Measurements from ENCODE around the gene TFCP2L1.
"Not testable (repeated sequence)": the region's sequence is repeated elsewhere in the genome, so short reads cannot be mapped to it uniquely, and the experiment has no call there.

Gene TFCP2L1

GRCh38 chr2:121284463-121285449, at the start of gene TFCP2L1:
TSS of gene TFCP2L1 (minus strand) at chr2:121285202. CDS start at chr2:121285109, 93 bp downstream.
- DNase-seq = peak in 1 of 2 experiments; percentile 37

- no peak for DNase-seq
These were observed 49.0 kb upstream of the TFCP2L1 start for GRCh38 chr2:121333834-121334558.

- no peak for DNase-seq
These were observed 48.2 kb upstream of the TFCP2L1 start for GRCh38 chr2:121333231-121333630.

GRCh38 chr2:121331324-121331723, 46.3 kb upstream of the TFCP2L1 start:
- not testable (repeated sequence) for DNase-seq

GRCh38 chr2:121330921-121331320, 45.9 kb upstream of the TFCP2L1 start:
- DNase-seq = no peak

DNA sequence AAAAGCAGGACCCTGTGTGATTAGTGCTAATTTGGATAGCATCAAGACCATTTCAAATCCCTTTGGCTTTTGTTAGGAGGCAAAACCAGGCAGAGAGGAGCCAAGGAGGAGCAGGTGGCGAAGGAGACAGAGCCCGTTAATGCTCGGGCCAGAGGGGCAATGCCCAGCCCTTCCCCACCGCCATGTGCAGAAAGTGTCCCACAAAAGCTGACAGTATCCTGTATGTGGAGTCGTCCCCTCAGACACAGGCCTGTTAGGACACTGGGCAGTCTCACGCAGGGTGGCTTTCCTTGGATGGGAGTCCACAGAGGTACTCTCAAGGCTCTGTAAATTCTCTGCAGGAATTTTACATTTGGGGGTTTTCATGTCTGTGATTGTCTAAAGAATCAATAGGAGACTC, 44.8 kb upstream of the TFCP2L1 start:
- no peak for DNase-seq

DNA sequence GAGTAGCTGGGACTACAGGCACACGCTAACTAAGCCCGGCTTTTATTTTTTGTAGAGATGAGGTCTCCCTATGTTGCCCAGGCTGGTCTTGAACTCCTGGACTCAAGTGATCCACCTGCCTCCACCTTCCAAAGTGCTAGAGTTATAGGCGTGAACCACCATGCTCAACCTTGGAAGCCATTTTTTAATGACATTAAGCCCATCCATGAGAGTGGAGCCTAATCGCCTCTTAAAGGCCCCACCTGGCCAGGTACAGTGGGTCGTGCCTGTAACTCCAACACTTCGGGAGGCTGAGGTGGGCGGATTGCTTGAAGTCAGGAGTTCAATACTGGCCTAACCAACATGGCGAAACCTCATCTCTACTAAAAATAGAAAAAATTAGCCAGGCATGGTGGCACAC, 41.6 kb upstream of the TFCP2L1 start:
- no peak for DNase-seq

DNA sequence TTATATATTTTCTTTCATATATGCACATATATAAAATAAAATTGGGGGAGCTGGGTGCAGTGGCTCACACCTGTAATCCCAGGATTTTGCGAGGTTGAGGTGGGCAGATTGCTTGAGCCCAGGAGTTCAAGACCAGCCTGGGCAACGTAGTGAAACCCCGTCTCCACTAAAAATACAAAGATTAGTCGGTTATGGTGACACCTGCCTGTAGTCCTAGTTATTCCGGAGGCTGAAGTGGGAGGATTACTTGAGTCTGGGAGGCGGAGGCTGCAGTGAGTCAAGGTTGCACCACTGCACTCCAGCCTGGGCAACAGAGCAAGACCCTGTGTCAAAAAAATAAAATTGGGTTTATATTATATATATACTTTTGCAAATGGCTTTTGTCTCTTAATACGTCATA, 39.6 kb upstream of the TFCP2L1 start:
- DNase-seq = no peak

GRCh38 chr2:121321476-121321875, 36.5 kb upstream of the TFCP2L1 start:
- DNase-seq = no peak

DNA sequence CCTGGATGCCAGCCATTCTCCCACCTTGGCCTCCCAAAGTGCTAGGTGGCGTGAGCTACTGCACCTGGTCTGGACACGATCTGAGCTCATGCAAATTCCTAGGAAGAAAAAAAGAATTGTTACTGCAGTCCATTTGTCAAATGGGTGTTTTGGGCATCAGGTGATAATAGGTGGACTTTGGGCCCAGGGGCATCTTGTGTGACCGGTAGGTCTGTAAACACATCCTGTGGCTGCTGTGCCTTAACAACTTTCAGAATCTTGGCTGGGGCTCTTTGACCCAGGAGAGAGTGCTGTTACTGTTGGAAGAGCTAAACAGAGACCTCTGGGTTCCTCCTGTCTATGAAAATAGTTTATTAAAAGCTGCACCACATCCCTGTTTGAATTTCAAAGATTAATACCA, 34.9 kb upstream of the TFCP2L1 start:
- DNase-seq = no peak

- no peak for DNase-seq
These were observed 32.0 kb upstream of the TFCP2L1 start for GRCh38 chr2:121316986-121317385.

- not testable (repeated sequence) for DNase-seq
These were observed 28.7 kb upstream of the TFCP2L1 start for GRCh38 chr2:121313701-121314100.

- DNase-seq = no peak
These were observed 24.8 kb upstream of the TFCP2L1 start for GRCh38 chr2:121309801-121310200.

- DNase-seq = no peak
These were observed 24.3 kb upstream of the TFCP2L1 start for GRCh38 chr2:121309323-121309722.

DNA sequence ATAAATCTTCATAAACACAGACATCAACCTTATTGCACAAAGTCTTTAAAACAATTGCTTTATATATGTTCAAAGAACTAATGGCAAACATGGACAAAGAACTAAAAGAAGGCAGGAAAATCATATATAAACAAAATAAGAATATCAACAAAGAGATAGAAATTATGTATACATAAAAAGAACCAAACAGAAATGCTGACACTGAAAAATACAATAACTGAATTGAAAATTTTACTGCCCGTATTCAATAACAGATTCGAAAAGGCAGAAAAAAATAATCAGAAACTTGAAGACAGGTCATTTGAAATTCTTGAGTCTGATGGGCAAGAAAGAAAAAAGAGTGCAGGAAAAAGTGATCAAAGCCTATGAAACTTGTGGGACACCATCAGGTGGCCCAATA, 22.0 kb upstream of the TFCP2L1 start:
- no peak for DNase-seq

GRCh38 chr2:121304941-121305340, 19.9 kb upstream of the TFCP2L1 start:
- no peak for DNase-seq

GRCh38 chr2:121303531-121304263, 18.7 kb upstream of the TFCP2L1 start:
- DNase-seq = no peak

GRCh38 chr2:121301190-121301589, 16.2 kb upstream of the TFCP2L1 start:
- DNase-seq = not testable (repeated sequence)

GRCh38 chr2:121298476-121298875, 13.5 kb upstream of the TFCP2L1 start:
- DNase-seq = no peak

DNA sequence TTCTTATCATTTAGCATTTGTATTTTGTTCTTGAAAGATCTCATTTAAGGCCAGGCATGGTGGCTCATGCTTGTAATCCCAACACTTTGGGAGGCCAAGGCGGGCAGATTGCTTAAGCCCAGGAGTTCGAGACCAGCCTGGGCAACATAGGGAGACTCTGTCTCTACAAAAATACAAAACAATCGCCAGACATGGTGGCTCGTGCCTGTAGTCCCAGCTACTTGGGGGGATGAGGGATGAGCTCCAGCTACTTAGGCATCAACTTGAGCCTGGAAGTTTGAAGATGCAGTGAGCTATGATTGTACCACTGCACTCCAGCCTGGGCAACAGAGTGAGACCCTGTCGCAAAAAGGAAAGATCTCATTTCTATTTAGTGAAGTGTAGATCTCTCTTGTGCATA, 12.9 kb upstream of the TFCP2L1 start:
- not testable (repeated sequence) for DNase-seq

GRCh38 chr2:121297217-121297830, 12.3 kb upstream of the TFCP2L1 start:
- DNase-seq = no peak

DNA sequence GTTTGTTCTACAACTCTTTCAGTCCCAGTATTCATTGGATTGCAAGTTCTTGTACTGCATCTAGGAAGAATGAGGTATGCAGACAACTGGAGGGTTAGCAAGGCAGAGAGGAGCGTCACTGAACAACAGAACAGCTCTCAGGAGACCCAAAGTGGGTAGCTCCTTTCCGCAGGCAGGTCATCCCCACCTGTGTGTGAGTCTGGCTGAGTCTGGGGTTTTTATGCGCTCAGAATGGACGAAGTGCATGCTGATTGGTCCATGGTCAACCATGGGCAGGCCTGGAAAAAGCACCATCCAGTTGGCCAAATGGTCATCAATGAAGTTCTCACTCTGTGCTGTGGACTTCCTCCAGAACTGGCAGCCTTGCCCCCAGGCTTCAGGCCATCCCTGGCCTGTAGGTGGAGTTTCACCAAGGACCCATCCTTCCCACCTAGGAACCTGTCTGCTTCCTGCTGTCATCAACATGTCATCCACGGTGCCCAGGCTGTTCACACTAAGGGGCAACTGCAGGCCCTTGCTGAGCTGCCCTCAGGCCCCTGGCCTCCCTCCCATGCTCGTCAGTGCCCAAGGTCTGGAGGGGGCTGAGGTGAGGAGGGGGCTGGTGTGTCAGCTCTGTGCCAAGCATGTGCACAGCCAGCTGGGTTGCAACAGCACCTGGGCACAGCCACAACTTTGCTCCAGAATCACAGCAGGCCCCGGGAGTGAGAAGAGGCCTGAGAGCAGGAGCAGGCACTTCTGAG, 11.1 kb upstream of the TFCP2L1 start:
- no peak for DNase-seq

Data from NCI-H187 (cell line).